Ovary (tissue), 9 donors: ENCODE measurements around the gene FAM222B. TPM values are rescaled to one million over a fixed set of nuclear protein-coding genes. Genes with fewer than 3 reads are reported as not detected.

Source experiments
- DNase-seq, 5 donors: peaks; one replicate each; pipeline ENCODE4 v3.0.0-alpha.2; 2019 to 2020
- H3K27ac ChIP-seq, 2 donors: fragments of 200-600 bp; one replicate each; pipeline versions ENCODE4 v1.5.1 to v1.8.0; 2019 to 2022
- H3K27me3 ChIP-seq: fragments of 200-600 bp; one replicate; pipeline ENCODE4 v1.8.0; 2022
- H3K36me3 ChIP-seq: fragments of 200-600 bp; sonication (generic); one replicate; pipeline ENCODE4 v1.5.1; 2019
- H3K4me1 ChIP-seq: one replicate; pipeline ENCODE4 v1.8.1; 2013; ENCODE audit warnings: mild to moderate bottlenecking, moderate library complexity; ENCODE audit not compliant: insufficient read depth
- H3K4me3 ChIP-seq: fragments of 200-600 bp; sonication (generic); one replicate; pipeline ENCODE4 v1.5.1; 2017
- H3K9me3 ChIP-seq, 2 donors: fragments of 200-600 bp in 1 of 2; sonication (generic) in 1 of 2; one replicate each; pipeline versions ENCODE4 v1.5.1 to v1.8.1; 2013 to 2019; ENCODE audit warnings: mild to moderate bottlenecking in 1 of 2, moderate library complexity in 1 of 2
- CTCF ChIP-seq, 3 donors: fragments of 450-650 bp in 2 of 3; fragments of 200-600 bp in 1 of 3; IDR thresholded peaks; one replicate each; pipeline versions ENCODE4 v1.5.1 to v1.8.0; 2016 to 2022; ENCODE audit warnings: antibody characterized with exemption in 3 of 3, mild to moderate bottlenecking in 1 of 3
- EP300 ChIP-seq: sonication (generic); formaldehyde crosslinking; IDR thresholded peaks from one replicate; pipeline ENCODE4 v1.6.1; 2017; ENCODE audit warnings: antibody characterized with exemption
- POLR2A ChIP-seq: fragments of 450-650 bp; IDR thresholded peaks from one replicate; pipeline ENCODE4 v1.6.1; 2017; ENCODE audit warnings: antibody characterized with exemption, mild to moderate bottlenecking, moderate library complexity
- WGBS, 3 donors: extraction: QIAGEN DNeasy Blood & Tissue Kit in 1 of 3; methylation state at CpG; one replicate each; pipeline versions ENCODE4 v1.1.5 to v1.1.7; 2013 to 2017; 5-methylcytosine and 5-hydroxymethylcytosine counted together
- intact Hi-C, 4 donors: fragments of 100-400 bp; cut with DNase I; formaldehyde crosslinking; loops; one replicate each; pipeline versions ENCODE4 v1.11.0 to v1.15.1; 2022 to 2023
- polyA plus RNA-seq, 2 donors: library from polyadenylated mRNA; stranded (reverse); fragments of 200-250 nt in 1 of 2; fragments of 350-450 nt in 1 of 2; fragmentation: Illumina TruSeq in 1 of 2; extraction: RNeasy Lipid Tissue Mini Kit (QIAGEN cat#74804) in 1 of 2; gene quantifications; one replicate each; pipeline ENCODE4 v1.2.3, GENCODE V29; 2013 to 2014
- total RNA-seq, 7 donors: library from RNA; depleted of rRNA in 2 of 7; stranded (reverse); fragments of >200 nt in 2 of 7; fragmentation: NEBNext Ultra II Directional in 3 of 7; extraction: Animal tissue kit (Norgen Biotek cat#: 25700) in 3 of 7; gene quantifications; one replicate each; pipeline versions ENCODE4 v1.1.0 to v1.2.4, GENCODE V29; 2016 to 2023
- donor health status: DM: no; HTN: no; CAD: no; lungs with moderate emphysema.
- donor health status: DM: no; HTN: no; CAD: no.
- donor health status: Bipolar disorder and iron deficiency.
- donor health status: DM: yes; HTN: yes; CAD: no.
- donor health status: DM: no; HTN: no; CAD: no.
- donor health status: DM: yes; HTN: yes; CAD: no.

The FAM222B gene
- total and polyA plus RNA-seq, 9 donors = 8.0 to 19.8 (median 15.9) TPM

- intact Hi-C loops = no loop called here
- WGBS, 3 donors = 93 to 96% (median 96%) methylated on average over 3 of the region's 3 CpGs
- Histone ChIP-seq H3K36me3 (no peaks in the 10 kb centered on the region), H3K9me3 (no peaks in the 10 kb centered on the region), H3K27me3 (no peaks in the 10 kb centered on the region), H3K27ac (no peak overlapping the region), H3K4me1 (no peaks in the 10 kb centered on the region), H3K4me3 (no peak overlapping the region)
- DNase-seq = no peak
- no peak for TF ChIP-seq CTCF (IDR thresholded peaks at IDR 0.05)
- TF ChIP-seq EP300 = no peak
- TF ChIP-seq POLR2A = no peak
These were observed 20.0 kb upstream of the FAM222B start for GRCh38 chr17:28862561-28862960.

- TF ChIP-seq POLR2A (no peak), EP300 (no peak), CTCF (IDR thresholded peaks at IDR 0.05) (no peak)
- no peaks in the 10 kb centered on the region for H3K9me3 ChIP-seq
- 56 to 64% (median 59%) methylated on average over 8 of the region's 8 CpGs for WGBS, 3 donors
- intact Hi-C loops = no loop called here
- H3K36me3 ChIP-seq = no peaks in the 10 kb centered on the region
- H3K4me1 ChIP-seq = no peaks in the 10 kb centered on the region
- H3K4me3 ChIP-seq = no peak overlapping the region
- H3K27ac ChIP-seq = no peak overlapping the region
- no peak for DNase-seq
- no peaks in the 10 kb centered on the region for H3K27me3 ChIP-seq
These were observed 19.0 kb upstream of the FAM222B start for GRCh38 chr17:28861393-28862203.

GRCh38 chr17:28860363-28860808 is 17.8 kb upstream of the FAM222B start:
- Histone ChIP-seq H3K9me3 (no peaks in the 10 kb centered on the region), H3K27me3 (no peaks in the 10 kb centered on the region), H3K27ac (no peak overlapping the region), H3K4me1 (peaks cover under 1% of the 10 kb centered on the region), H3K4me3 (no peak overlapping the region), H3K36me3 (no peaks in the 10 kb centered on the region)
- DNase-seq = no peak
- no peak for TF ChIP-seq POLR2A
- no peak for TF ChIP-seq CTCF (IDR thresholded peaks at IDR 0.05)
- TF ChIP-seq EP300 = no peak
- WGBS, 3 donors = 85 to 86% (median 86%) methylated on average over 4 of the region's 4 CpGs
- intact Hi-C loops = no loop called here

GRCh38 chr17:28858801-28859355 is 16.3 kb upstream of the FAM222B start:
- TF ChIP-seq EP300 (no peak), CTCF (IDR thresholded peaks at IDR 0.05) (no peak), POLR2A (no peak)
- no peak for DNase-seq
- H3K27ac ChIP-seq = no peak overlapping the region
- peaks cover 1% of the 10 kb centered on the region for H3K4me1 ChIP-seq
- intact Hi-C loops = loop anchor here in 1 of 4 donors (10.0 kb wide), 1 partner anchor 94 kb away; no protein-coding TSS in a partner anchor
- no peaks in the 10 kb centered on the region for H3K9me3 ChIP-seq
- no peak overlapping the region for H3K4me3 ChIP-seq
- H3K36me3 ChIP-seq = no peaks in the 10 kb centered on the region
- no peaks in the 10 kb centered on the region for H3K27me3 ChIP-seq
- 38 to 55% (median 54%) methylated on average over 2 of the region's 2 CpGs for WGBS, 3 donors
